ENCODE results near the gene AKAP1. TPM values are rescaled to one million over a fixed set of nuclear protein-coding genes. Genes with fewer than 3 reads are reported as not detected.

The AKAP1 gene
- total RNA-seq, 4 donors from 2014 or later = 22.6 to 51.9 (median 33.3) TPM

GRCh38 chr17:57124053-57124452, 39.0 kb downstream of the AKAP1 start:
- no peak for TF ChIP-seq CTCF (IDR thresholded peaks at IDR 0.05)
- TF ChIP-seq POLR2A (IDR thresholded peaks at IDR 0.05) = no peak
- WGBS, 2 donors = 86 to 87% methylated on average over 4 of the region's 4 CpGs
- DNase-seq = no peak
- Histone ChIP-seq H3K27ac (no peak overlapping the region), H3K9me3 (no peaks in the 10 kb centered on the region), H3K27me3 (no peaks in the 10 kb centered on the region), H3K4me3 (no peak overlapping the region), H3K4me1 (no peaks in the 10 kb centered on the region), H3K36me3 (peaks cover 0 to 72% (median 5%) of the 10 kb centered on the region in 3 donors)
- intact Hi-C loops (cut with DNase I) = loop anchor here (10.0 kb wide), 1 partner anchor 711 kb away; no protein-coding TSS in a partner anchor

- Histone ChIP-seq H3K9me3 (no peaks in the 10 kb centered on the region), H3K4me3 (no peak overlapping the region), H3K27me3 (no peaks in the 10 kb centered on the region), H3K27ac (no peak overlapping the region), H3K4me1 (no peaks in the 10 kb centered on the region), H3K36me3 (peaks cover 0 to 59% (median 0%) of the 10 kb centered on the region in 3 donors)
- DNase-seq = no peak
- 78 to 92% methylated on average over 2 of the region's 2 CpGs for WGBS, 2 donors
- TF ChIP-seq POLR2A (IDR thresholded peaks at IDR 0.05) (no peak), CTCF (IDR thresholded peaks at IDR 0.05) (no peak)
- intact Hi-C loops (cut with DNase I) = loop anchor here (10.0 kb wide), 1 partner anchor 709 kb away; no protein-coding TSS in a partner anchor
Measured at GRCh38 chr17:57125406-57125805, 40.4 kb downstream of the AKAP1 start.

- Histone ChIP-seq H3K36me3 (peaks cover 0 to 54% (median 0%) of the 10 kb centered on the region in 3 donors), H3K27ac (no peak overlapping the region), H3K4me1 (peaks cover 0 to 4% (median 0%) of the 10 kb centered on the region in 3 donors), H3K27me3 (no peaks in the 10 kb centered on the region), H3K4me3 (no peak overlapping the region), H3K9me3 (no peaks in the 10 kb centered on the region)
- no peak for TF ChIP-seq CTCF (IDR thresholded peaks at IDR 0.05)
- TF ChIP-seq POLR2A (IDR thresholded peaks at IDR 0.05) = no peak
- intact Hi-C loops (cut with DNase I) = loop anchor here (10.0 kb wide), 1 partner anchor 709 kb away; no protein-coding TSS in a partner anchor
- no peak for DNase-seq
- WGBS, 2 donors = 78 to 91% methylated on average over 2 to 6 of the region's 6 CpGs
Measured at GRCh38 chr17:57125866-57126265, 40.8 kb downstream of the AKAP1 start.

GRCh38 chr17:57130708-57131461, 45.8 kb downstream of the AKAP1 start:
- peaks cover 0 to 4% (median 0%) of the 10 kb centered on the region in 3 donors for H3K36me3 ChIP-seq
- peak; percentile 17 for DNase-seq
- no peaks in the 10 kb centered on the region for H3K27me3 ChIP-seq
- peaks cover 0 to 9% (median 0%) of the 10 kb centered on the region in 3 donors for H3K4me1 ChIP-seq
- intact Hi-C loops (cut with DNase I) = loop anchor here (10.0 kb wide), 1 partner anchor 614 kb away; the partner anchor contains the start of gene CCDC182
- TF ChIP-seq CTCF (IDR thresholded peaks at IDR 0.05) (peak; percentile 65 to 93 (median 70)), POLR2A (IDR thresholded peaks at IDR 0.05) (no peak)
- H3K4me3 ChIP-seq = peak overlapping the region in 1 of 4 donors; percentile 43
- WGBS, 2 donors = 19 to 21% methylated on average over 11 to 14 of the region's 16 CpGs
- no peak overlapping the region for H3K27ac ChIP-seq
- no peaks in the 10 kb centered on the region for H3K9me3 ChIP-seq

- Histone ChIP-seq H3K36me3 (no peaks in the 10 kb centered on the region), H3K4me3 (no peak overlapping the region), H3K27ac (no peak overlapping the region), H3K9me3 (no peaks in the 10 kb centered on the region), H3K4me1 (peaks cover 0 to 9% (median 0%) of the 10 kb centered on the region in 3 donors), H3K27me3 (no peaks in the 10 kb centered on the region)
- DNase-seq = no peak
- 83 to 94% methylated on average over 2 of the region's 2 CpGs for WGBS, 2 donors
- intact Hi-C loops (cut with DNase I) = loop anchor here (10.0 kb wide), 1 partner anchor 612 kb away; the partner anchor contains the start of gene CCDC182
- TF ChIP-seq POLR2A (IDR thresholded peaks at IDR 0.05) (no peak), CTCF (IDR thresholded peaks at IDR 0.05) (no peak)
Measured at GRCh38 chr17:57132663-57133062, 47.6 kb downstream of the AKAP1 start.
